ENCODE data around the gene LTF.
"Not testable (repeated sequence)": the region's sequence is repeated elsewhere in the genome, so short reads cannot be mapped to it uniquely, and the experiment has no call there.

Gene LTF

DNA sequence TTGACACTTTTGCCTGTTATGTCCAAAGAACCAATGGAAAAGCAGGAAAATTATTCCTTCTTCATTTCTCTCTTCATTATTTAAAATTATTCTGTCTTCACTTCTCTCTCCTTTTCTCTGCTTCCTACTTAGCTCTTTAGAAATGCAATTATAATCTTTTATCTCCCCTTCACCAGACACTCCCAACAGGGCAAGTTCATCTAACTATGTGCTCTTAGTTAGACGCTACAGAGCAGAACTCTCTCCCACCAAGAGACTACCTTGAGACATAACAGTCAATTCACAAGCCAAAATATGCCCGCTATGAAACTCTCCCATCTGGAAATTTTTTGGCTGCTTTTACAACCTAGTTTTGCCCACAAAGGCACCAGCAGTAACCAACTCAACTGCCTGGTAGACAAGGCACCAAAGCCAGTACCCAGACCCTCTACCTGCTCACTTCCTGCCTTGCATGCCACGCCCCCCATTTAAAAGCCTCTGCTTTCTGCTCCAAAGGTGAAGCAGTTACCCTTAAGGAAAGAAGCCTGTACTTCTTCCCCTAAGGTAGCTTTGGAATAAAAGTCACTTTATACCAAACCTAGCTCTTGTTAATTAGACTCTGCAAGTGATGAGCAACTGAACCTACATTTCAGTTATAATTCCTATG lies 29.5 kb downstream of the LTF start:
- no peaks in the 10 kb centered on the region for H3K4me1 ChIP-seq
- no peaks in the 10 kb centered on the region for H3K9me3 ChIP-seq (ENCODE audit: control insufficient read depth, low read length)
- H3K27me3 ChIP-seq (ENCODE audit: control insufficient read depth, insufficient read depth, low read length) = no peaks in the 10 kb centered on the region
- H3K27ac ChIP-seq = no peak overlapping the region
- no peaks in the 10 kb centered on the region for H3K79me2 ChIP-seq
- TF ChIP-seq, protein P1, sequence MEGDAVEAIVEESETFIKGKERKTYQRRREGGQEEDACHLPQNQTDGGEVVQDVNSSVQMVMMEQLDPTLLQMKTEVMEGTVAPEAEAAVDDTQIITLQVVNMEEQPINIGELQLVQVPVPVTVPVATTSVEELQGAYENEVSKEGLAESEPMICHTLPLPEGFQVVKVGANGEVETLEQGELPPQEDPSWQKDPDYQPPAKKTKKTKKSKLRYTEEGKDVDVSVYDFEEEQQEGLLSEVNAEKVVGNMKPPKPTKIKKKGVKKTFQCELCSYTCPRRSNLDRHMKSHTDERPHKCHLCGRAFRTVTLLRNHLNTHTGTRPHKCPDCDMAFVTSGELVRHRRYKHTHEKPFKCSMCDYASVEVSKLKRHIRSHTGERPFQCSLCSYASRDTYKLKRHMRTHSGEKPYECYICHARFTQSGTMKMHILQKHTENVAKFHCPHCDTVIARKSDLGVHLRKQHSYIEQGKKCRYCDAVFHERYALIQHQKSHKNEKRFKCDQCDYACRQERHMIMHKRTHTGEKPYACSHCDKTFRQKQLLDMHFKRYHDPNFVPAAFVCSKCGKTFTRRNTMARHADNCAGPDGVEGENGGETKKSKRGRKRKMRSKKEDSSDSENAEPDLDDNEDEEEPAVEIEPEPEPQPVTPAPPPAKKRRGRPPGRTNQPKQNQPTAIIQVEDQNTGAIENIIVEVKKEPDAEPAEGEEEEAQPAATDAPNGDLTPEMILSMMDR (IDR thresholded peaks at IDR 0.05) = no peak
- no peak overlapping the region for H3K9ac ChIP-seq
- H3K4me2 ChIP-seq (ENCODE audit: low read length) = no peak overlapping the region
- H3K4me3 ChIP-seq (ENCODE audit: low read depth, low read length) = no peak overlapping the region
- no peak overlapping the region for H2AFZ ChIP-seq
- H3K36me3 ChIP-seq (ENCODE audit: control insufficient read depth, insufficient read depth, low read length) = no peaks in the 10 kb centered on the region

DNA sequence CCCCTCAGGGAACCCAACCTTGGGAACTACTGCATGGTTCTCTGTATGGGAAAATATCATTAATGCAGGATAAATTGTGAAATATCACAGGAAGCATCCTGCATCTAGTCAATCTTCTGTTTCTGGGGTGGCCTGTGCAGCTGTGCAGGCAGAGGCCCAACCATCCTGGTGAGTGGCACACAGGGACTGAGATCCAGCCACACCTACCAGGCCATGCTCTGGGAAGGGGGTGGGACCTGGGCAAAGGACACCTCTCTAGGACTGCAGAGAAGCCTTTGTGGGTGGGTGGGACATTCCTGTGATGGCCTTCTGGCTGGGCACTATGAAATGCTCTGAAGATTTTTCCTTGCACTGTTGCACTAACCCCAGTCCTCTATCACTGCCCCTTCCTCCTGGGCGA lies 30.9 kb downstream of the LTF start:
- H3K4me1 ChIP-seq = no peaks in the 10 kb centered on the region
- H3K27ac ChIP-seq = no peak overlapping the region
- H3K36me3 ChIP-seq (ENCODE audit: control insufficient read depth, insufficient read depth, low read length) = no peaks in the 10 kb centered on the region
- H3K27me3 ChIP-seq (ENCODE audit: control insufficient read depth, insufficient read depth, low read length) = no peaks in the 10 kb centered on the region
- no peaks in the 10 kb centered on the region for H3K9me3 ChIP-seq (ENCODE audit: control insufficient read depth, low read length)
- no peak overlapping the region for H3K9ac ChIP-seq
- no peak overlapping the region for H3K4me2 ChIP-seq (ENCODE audit: low read length)
- H3K79me2 ChIP-seq = no peaks in the 10 kb centered on the region
- TF ChIP-seq, protein P1 (IDR thresholded peaks at IDR 0.05) = no peak
- no peak overlapping the region for H2AFZ ChIP-seq
- H3K4me3 ChIP-seq (ENCODE audit: low read depth, low read length) = no peak overlapping the region

DNA sequence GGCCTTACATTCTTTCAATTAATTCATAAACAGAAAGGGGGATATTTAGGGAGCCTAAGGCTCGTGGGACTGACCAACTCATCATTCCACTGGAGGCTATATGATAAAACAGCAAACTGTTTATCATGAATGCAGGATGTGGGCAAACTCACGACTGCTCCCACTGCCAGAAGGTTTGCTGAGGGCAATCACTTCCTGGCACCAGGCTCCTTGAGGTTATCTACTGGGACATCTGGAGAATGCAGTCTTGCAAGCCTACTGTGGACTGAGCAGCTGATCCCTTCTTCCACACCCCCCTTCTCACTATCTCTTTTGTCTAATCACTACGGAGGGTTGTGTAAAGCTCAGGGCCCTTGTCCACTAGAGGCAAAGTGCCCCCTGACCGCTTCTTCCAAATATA lies 31.6 kb downstream of the LTF start:
- H3K4me2 ChIP-seq (ENCODE audit: low read length); H3K36me3 ChIP-seq (ENCODE audit: control insufficient read depth, insufficient read depth, low read length); H3K4me3 ChIP-seq (ENCODE audit: low read depth, low read length); H3K9me3 ChIP-seq (ENCODE audit: control insufficient read depth, low read length); H3K9ac ChIP-seq; H3K79me2 ChIP-seq; H3K4me1 ChIP-seq; H3K27me3 ChIP-seq (ENCODE audit: control insufficient read depth, insufficient read depth, low read length); H3K27ac ChIP-seq; H2AFZ ChIP-seq: not testable (repeated sequence)

DNA sequence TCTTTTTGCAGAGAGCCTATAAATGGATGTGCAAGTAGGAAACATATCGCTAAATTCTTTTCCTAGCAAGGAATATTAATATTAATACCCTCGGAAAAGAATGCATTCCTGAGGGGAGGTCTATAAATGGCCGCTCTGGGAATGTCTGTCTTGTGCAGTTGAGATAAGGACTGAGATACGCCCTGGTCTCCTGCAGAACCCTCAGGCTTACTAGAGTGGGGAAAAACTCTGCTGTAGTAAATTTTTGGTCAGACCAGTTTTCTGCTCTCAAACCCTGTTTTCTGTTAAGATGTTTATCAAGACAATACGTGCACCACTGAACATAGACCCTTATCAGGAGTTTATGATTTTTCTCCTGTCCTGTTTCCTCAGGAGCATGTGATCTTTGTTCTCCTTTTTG lies 32.8 kb downstream of the LTF start:
- not testable (repeated sequence) for H3K27me3 ChIP-seq (ENCODE audit: control insufficient read depth, insufficient read depth, low read length); H3K27ac ChIP-seq; H3K36me3 ChIP-seq (ENCODE audit: control insufficient read depth, insufficient read depth, low read length); H3K9me3 ChIP-seq (ENCODE audit: control insufficient read depth, low read length); H3K4me3 ChIP-seq (ENCODE audit: low read depth, low read length); H3K4me2 ChIP-seq (ENCODE audit: low read length); H3K9ac ChIP-seq; H3K79me2 ChIP-seq; H3K4me1 ChIP-seq; H2AFZ ChIP-seq

DNA sequence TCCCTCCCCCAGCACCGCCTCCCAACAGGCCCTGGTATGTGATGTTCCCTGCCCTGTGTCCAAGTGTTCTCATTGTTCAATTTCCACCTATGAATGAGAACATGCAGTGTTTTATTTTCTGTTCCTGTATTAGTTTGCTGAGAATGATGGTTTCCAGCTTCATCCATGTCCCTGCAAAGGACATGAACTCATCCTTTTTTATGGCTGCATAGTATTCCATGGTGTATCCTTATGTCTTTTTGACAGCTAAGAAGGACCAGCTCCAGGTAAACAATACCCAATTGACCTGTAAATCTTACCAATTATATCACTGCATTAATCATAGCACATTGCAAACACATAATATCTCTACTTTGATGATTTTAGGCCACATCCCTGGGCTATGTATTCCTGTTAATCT lies 33.8 kb downstream of the LTF start:
- H2AFZ ChIP-seq; H3K4me1 ChIP-seq; H3K9me3 ChIP-seq (ENCODE audit: control insufficient read depth, low read length); H3K4me3 ChIP-seq (ENCODE audit: low read depth, low read length); H3K79me2 ChIP-seq; H3K36me3 ChIP-seq (ENCODE audit: control insufficient read depth, insufficient read depth, low read length); H3K4me2 ChIP-seq (ENCODE audit: low read length); H3K9ac ChIP-seq; H3K27me3 ChIP-seq (ENCODE audit: control insufficient read depth, insufficient read depth, low read length); H3K27ac ChIP-seq: not testable (repeated sequence)

DNA sequence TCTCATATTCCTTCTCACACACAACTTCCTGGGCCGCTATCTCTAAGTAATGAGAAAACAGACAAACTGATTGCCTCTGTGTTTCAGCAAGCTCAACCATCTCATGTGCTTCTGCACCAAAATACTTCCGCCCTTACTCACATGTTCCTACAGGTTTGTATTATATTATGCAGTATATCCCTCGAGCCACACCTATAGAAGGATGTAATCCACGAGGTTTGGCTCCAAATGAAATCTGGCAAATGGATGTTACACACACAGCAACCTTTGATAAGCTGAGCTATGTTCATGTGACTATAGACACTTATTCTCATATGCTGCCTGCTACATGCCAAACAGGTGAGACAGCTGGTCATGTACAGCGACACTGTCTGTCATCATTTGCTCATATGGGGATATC lies 35.0 kb downstream of the LTF start:
- no peak overlapping the region for H3K27ac ChIP-seq
- no peaks in the 10 kb centered on the region for H3K4me1 ChIP-seq
- no peaks in the 10 kb centered on the region for H3K27me3 ChIP-seq (ENCODE audit: control insufficient read depth, insufficient read depth, low read length)
- no peaks in the 10 kb centered on the region for H3K36me3 ChIP-seq (ENCODE audit: control insufficient read depth, insufficient read depth, low read length)
- no peaks in the 10 kb centered on the region for H3K9me3 ChIP-seq (ENCODE audit: control insufficient read depth, low read length)
- H2AFZ ChIP-seq = no peak overlapping the region
- TF ChIP-seq, protein P1 (IDR thresholded peaks at IDR 0.05) = no peak
- no peak overlapping the region for H3K4me3 ChIP-seq (ENCODE audit: low read depth, low read length)
- no peak overlapping the region for H3K9ac ChIP-seq
- H3K4me2 ChIP-seq (ENCODE audit: low read length) = no peak overlapping the region
- no peaks in the 10 kb centered on the region for H3K79me2 ChIP-seq

All from parathyroid adenoma (tissue), 2 donors.